ENCODE measurements around the gene ZNF382. TPM values are rescaled to one million over a fixed set of nuclear protein-coding genes. Genes with fewer than 3 reads are reported as not detected.

The ZNF382 gene
- total RNA-seq, 4 donors from 2014 or later = 17.1 to 25.7 (median 19.6) TPM

DNA sequence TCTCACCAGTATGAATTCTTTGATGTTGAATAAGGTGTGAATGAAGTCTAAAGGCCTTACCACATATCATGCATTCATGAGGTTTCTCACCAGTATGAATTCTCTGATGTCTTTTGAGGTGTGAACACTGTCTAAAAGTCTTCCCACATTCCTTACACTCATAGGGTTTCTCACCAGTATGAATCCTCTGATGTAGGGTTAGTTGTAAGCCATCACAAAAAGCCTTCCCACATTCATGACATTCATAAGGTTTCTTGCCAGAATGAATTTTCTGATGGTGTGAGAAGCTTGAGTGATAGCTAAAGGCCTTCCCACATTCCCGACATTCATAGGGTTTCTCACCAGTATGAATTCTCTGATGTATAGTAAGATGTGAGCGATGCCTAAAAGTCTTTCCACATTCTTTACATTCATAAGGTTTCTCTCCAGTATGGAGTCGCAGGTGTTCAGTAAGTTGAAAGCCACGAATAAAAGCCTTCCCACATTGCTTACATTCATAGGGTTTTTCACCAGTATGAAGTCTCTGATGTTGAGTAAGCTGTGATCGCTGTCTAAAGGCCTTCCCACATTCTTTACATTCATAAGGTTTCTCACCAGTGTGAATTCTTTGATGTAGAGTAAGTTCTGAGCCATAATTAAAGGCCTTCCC, 33.9 kb downstream of the ZNF382 start:
- intact Hi-C loops (cut with DNase I) = no loop called here

GRCh38 chr19:36646746-36647145, 41.6 kb downstream of the ZNF382 start:
- WGBS = 98% methylated on average over 2 of the region's 2 CpGs
- intact Hi-C loops (cut with DNase I) = no loop called here
- no peak for DNase-seq (ENCODE audit: extremely low spot score)
- TF ChIP-seq CTCF (IDR thresholded peaks at IDR 0.05) = no peak
- TF ChIP-seq POLR2AphosphoS5 (IDR thresholded peaks at IDR 0.05) = no peak
- no peak for TF ChIP-seq EP300 (IDR thresholded peaks at IDR 0.05)
- TF ChIP-seq POLR2A (IDR thresholded peaks at IDR 0.05; ENCODE audit: low read depth) = no peak
- Histone ChIP-seq H3K36me3 (peaks cover 71 to 99% (median 89%) of the 10 kb centered on the region in 4 donors), H3K27me3 (no peaks in the 10 kb centered on the region), H3K4me1 (no peaks in the 10 kb centered on the region), H3K9me3 (peaks cover 13 to 100% (median 98%) of the 10 kb centered on the region in 4 donors), H3K4me3 (no peak overlapping the region), H3K27ac (replicated peaks in 1 of 4) (no peak overlapping the region)

More for the DNA sequence above, 33.9 kb downstream of the ZNF382 start:
- Histone ChIP-seq H3K27me3 (no peaks in the 10 kb centered on the region), H3K4me1 (no peaks in the 10 kb centered on the region), H3K9me3 (peaks cover 49 to 100% (median 100%) of the 10 kb centered on the region in 4 donors), H3K4me3 (no peak overlapping the region), H3K36me3 (peaks cover 44 to 81% (median 62%) of the 10 kb centered on the region in 4 donors), H3K27ac (replicated peaks in 1 of 4) (no peak overlapping the region)
- TF ChIP-seq CTCF (IDR thresholded peaks at IDR 0.05) (no peak), POLR2AphosphoS5 (IDR thresholded peaks at IDR 0.05) (no peak), POLR2A (IDR thresholded peaks at IDR 0.05; ENCODE audit: low read depth) (no peak), EP300 (IDR thresholded peaks at IDR 0.05) (no peak)
- 96% methylated on average over 5 of the region's 5 CpGs for WGBS
- DNase-seq (ENCODE audit: extremely low spot score) = no peak

- intact Hi-C loops (cut with DNase I) = no loop called here
- Histone ChIP-seq H3K27ac (replicated peaks in 1 of 4) (no peak overlapping the region), H3K4me1 (no peaks in the 10 kb centered on the region), H3K36me3 (peaks cover 79 to 100% (median 91%) of the 10 kb centered on the region in 4 donors), H3K9me3 (peaks cover 0 to 98% (median 86%) of the 10 kb centered on the region in 4 donors), H3K27me3 (no peaks in the 10 kb centered on the region), H3K4me3 (no peak overlapping the region)
- 81% methylated on average over 1 of the region's 1 CpG for WGBS
- DNase-seq (ENCODE audit: extremely low spot score) = no peak
- TF ChIP-seq POLR2A (IDR thresholded peaks at IDR 0.05; ENCODE audit: low read depth) = no peak
- TF ChIP-seq POLR2AphosphoS5 (IDR thresholded peaks at IDR 0.05) = no peak
- TF ChIP-seq EP300 (IDR thresholded peaks at IDR 0.05) = no peak
- no peak for TF ChIP-seq CTCF (IDR thresholded peaks at IDR 0.05)
Observed at GRCh38 chr19:36652958-36653357, 47.8 kb downstream of the ZNF382 start.

DNA sequence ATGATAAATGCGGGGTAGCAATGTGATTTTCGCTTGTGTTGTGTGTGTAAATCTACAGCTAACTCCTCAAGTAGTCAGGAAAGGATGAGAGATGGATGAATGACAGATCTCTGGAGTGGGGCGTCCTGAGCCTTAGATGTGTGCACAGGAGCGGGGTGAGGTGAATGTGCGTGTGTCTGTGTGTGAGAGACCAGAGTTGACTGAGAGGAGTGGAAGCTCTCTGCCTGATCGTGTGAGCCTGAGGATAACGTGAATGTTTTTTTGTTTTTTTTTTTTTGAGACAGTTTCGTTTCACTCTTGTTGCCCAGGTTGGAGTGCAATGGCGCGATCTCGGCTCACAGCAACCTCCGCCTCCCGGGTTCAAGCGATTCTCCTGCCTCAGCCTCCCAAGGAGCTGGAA, 60.7 kb downstream of the ZNF382 start:
- Histone ChIP-seq H3K4me1 (peaks cover 12 to 28% (median 20%) of the 10 kb centered on the region in 4 donors), H3K4me3 (peak overlapping the region; percentile 62 to 86 (median 70)), H3K27ac (replicated peaks in 1 of 4) (no peak overlapping the region), H3K36me3 (peaks cover 6 to 35% (median 24%) of the 10 kb centered on the region in 4 donors), H3K9me3 (peaks cover 0 to 15% (median 1%) of the 10 kb centered on the region in 4 donors), H3K27me3 (no peaks in the 10 kb centered on the region)
- intact Hi-C loops (cut with DNase I) = loop anchor here (10.0 kb wide), 1 partner anchor 91 kb away; the partner anchor contains the start of gene ZNF529
- no peak for DNase-seq (ENCODE audit: extremely low spot score)
- TF ChIP-seq POLR2A (IDR thresholded peaks at IDR 0.05; ENCODE audit: low read depth) (no peak), EP300 (IDR thresholded peaks at IDR 0.05) (no peak), CTCF (IDR thresholded peaks at IDR 0.05) (no peak), POLR2AphosphoS5 (IDR thresholded peaks at IDR 0.05) (no peak)
- 56% methylated on average over 14 of the region's 14 CpGs for WGBS

Data from esophagus muscularis mucosa (tissue), 4 donors.